ENCODE measurements around the gene BMP2. TPM values are rescaled to one million over a fixed set of nuclear protein-coding genes. Genes with fewer than 3 reads are reported as not detected.

The BMP2 gene
- total RNA-seq, 1 donor from 2014 or later, result 22.7 TPM

DNA sequence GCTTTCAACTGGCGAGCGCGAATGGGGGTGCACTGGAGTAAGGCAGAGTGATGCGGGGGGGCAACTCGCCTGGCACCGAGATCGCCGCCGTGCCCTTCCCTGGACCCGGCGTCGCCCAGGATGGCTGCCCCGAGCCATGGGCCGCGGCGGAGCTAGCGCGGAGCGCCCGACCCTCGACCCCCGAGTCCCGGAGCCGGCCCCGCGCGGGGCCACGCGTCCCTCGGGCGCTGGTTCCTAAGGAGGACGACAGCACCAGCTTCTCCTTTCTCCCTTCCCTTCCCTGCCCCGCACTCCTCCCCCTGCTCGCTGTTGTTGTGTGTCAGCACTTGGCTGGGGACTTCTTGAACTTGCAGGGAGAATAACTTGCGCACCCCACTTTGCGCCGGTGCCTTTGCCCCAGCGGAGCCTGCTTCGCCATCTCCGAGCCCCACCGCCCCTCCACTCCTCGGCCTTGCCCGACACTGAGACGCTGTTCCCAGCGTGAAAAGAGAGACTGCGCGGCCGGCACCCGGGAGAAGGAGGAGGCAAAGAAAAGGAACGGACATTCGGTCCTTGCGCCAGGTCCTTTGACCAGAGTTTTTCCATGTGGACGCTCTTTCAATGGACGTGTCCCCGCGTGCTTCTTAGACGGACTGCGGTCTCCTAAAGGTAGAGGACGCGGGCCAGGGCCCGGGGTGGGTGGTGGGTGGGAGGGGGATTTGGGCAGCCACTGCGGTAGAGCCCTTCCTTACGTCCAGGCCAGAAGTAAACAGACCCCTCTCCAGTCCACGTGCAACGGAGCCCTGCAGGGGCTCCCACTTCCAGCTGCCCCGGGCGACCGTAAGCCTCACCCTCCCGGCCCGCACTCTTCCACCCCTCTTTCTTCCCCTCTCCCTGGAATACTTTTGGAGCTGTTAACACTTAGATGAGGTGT is 998 bp downstream of the BMP2 start:
- ATAC-seq (peak; percentile 44), DNase-seq (peak; percentile 72)
- Histone ChIP-seq H3K27me3 (no peaks in the 10 kb centered on the region), H3K9me3 (no peaks in the 10 kb centered on the region), H3K27ac (peak overlapping the region; percentile 61), H3K4me1 (no peaks in the 10 kb centered on the region), H3K4me3 (peak overlapping the region; percentile 64), H3K36me3 (peaks cover 4% of the 10 kb centered on the region)
- intact Hi-C loops (cut with DNase I), result no loop called here
- TF ChIP-seq CTCF (IDR thresholded peaks at IDR 0.05), result no peak

DNA sequence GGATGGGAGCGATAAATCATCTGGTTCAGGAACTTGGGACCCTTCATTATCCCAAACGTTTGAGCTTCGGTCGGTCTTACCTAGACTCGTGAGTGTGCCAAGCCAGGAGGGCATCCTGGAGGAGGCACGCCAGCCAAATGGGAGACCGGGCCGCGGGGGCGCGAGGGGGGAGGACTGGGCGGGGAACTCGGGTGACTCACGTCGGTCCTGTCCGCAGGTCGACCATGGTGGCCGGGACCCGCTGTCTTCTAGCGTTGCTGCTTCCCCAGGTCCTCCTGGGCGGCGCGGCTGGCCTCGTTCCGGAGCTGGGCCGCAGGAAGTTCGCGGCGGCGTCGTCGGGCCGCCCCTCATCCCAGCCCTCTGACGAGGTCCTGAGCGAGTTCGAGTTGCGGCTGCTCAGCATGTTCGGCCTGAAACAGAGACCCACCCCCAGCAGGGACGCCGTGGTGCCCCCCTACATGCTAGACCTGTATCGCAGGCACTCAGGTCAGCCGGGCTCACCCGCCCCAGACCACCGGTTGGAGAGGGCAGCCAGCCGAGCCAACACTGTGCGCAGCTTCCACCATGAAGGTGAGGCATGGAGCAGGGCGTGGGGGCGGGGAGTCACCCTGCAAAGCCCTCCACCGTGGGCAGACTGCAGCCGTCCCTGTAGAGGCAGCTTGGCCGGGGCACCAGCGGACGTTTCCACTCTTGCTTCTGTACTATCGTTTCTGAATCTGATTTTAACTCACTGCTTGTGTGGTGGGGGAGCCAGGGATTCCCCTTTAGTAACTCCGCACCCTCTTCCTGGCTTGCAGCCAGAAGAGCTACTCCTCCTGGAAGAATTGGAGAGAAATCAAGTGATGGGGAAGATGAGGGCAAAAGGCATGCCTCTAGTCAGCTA is 2.7 kb downstream of the BMP2 start:
- DNase-seq (peak; percentile 87), ATAC-seq (peak; percentile 65)
- Histone ChIP-seq H3K36me3 (peaks cover 4% of the 10 kb centered on the region), H3K27me3 (no peaks in the 10 kb centered on the region), H3K9me3 (no peaks in the 10 kb centered on the region), H3K4me3 (peak overlapping the region; percentile 64), H3K4me1 (no peaks in the 10 kb centered on the region), H3K27ac (no peak overlapping the region)
- intact Hi-C loops (cut with DNase I), result no loop called here
- no peak for TF ChIP-seq CTCF (IDR thresholded peaks at IDR 0.05)

GRCh38 chr20:6770786-6771100 is 3.3 kb downstream of the BMP2 start:
- intact Hi-C loops (cut with DNase I), result no loop called here
- H3K36me3 ChIP-seq, result peaks cover 4% of the 10 kb centered on the region
- peak overlapping the region; percentile 64 for H3K4me3 ChIP-seq
- no peaks in the 10 kb centered on the region for H3K4me1 ChIP-seq
- H3K27ac ChIP-seq, result no peak overlapping the region
- no peak for TF ChIP-seq CTCF (IDR thresholded peaks at IDR 0.05)
- no peak for ATAC-seq
- no peaks in the 10 kb centered on the region for H3K27me3 ChIP-seq
- DNase-seq, result no peak
- no peaks in the 10 kb centered on the region for H3K9me3 ChIP-seq

DNA sequence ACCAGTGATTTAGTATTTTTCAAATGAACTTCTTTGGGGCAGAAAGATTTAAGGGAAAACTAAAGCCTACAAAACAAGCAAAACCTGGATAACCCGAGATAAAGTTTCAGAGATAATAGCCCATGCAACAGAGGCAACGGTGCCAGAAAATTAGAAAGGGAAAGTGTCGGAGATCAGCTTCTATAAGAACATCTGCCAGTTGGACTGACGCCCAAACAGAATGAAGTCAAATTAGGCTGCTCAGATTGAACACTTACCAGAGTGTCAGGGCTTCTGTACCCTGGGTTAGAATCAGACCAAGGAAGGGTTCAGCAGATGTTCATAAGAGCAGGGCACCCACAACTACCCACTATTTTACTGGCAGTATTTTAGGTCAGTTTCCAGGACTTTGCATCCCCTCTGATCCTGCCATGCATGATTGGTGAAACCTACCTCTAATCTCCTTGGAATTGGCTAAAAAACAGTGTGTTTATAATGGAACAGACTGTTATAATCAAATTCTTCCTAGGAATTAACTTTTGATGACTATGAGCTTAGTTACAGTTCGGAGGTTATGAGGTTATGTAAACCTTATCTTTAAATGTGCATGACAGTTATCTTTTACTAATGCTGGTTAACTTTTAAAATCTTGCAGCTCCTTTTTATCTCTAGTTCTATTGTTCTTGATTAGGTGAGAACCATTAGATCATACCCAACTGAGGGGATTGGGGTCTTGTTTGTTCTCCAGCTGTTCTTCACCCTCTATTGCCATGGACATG is 13.1 kb downstream of the BMP2 start:
- DNase-seq (no peak), ATAC-seq (no peak)
- no peaks in the 10 kb centered on the region for H3K27me3 ChIP-seq
- H3K27ac ChIP-seq, result no peak overlapping the region
- no peaks in the 10 kb centered on the region for H3K9me3 ChIP-seq
- peaks cover 4% of the 10 kb centered on the region for H3K36me3 ChIP-seq
- no peak for TF ChIP-seq CTCF (IDR thresholded peaks at IDR 0.05)
- H3K4me1 ChIP-seq, result peaks cover 5% of the 10 kb centered on the region
- H3K4me3 ChIP-seq, result no peak overlapping the region
- intact Hi-C loops (cut with DNase I), result no loop called here

DNA sequence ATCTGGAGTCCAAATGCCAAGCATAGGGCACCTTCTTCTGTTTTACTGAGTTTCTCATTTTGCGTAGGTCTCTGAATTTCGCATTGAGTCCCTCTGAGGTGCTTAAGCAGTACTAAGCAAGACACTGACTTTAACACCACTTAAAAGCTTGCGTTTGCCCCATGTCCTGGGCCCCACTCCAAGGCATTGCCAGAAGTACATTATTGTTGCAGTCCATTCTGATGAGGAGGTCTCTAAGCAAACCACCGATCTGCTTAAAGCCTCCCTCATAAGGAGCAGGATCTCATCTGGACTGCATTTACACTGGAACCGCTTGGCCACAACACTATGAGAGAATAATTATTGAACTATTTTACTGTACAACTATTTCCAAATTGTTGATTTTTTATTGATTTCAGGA is 16.3 kb downstream of the BMP2 start:
- TF ChIP-seq CTCF (IDR thresholded peaks at IDR 0.05), result no peak
- ATAC-seq (peak; percentile 41), DNase-seq (no peak)

More for the DNA sequence above, 16.3 kb downstream of the BMP2 start:
- H3K4me1 ChIP-seq, result peaks cover 5% of the 10 kb centered on the region
- H3K4me3 ChIP-seq, result no peak overlapping the region
- H3K36me3 ChIP-seq, result peaks cover 4% of the 10 kb centered on the region
- H3K27me3 ChIP-seq, result no peaks in the 10 kb centered on the region
- H3K27ac ChIP-seq, result no peak overlapping the region
- H3K9me3 ChIP-seq, result no peaks in the 10 kb centered on the region
- intact Hi-C loops (cut with DNase I), result no loop called here
